Measurements from ENCODE around the gene OSR1.

The OSR1 gene

DNA sequence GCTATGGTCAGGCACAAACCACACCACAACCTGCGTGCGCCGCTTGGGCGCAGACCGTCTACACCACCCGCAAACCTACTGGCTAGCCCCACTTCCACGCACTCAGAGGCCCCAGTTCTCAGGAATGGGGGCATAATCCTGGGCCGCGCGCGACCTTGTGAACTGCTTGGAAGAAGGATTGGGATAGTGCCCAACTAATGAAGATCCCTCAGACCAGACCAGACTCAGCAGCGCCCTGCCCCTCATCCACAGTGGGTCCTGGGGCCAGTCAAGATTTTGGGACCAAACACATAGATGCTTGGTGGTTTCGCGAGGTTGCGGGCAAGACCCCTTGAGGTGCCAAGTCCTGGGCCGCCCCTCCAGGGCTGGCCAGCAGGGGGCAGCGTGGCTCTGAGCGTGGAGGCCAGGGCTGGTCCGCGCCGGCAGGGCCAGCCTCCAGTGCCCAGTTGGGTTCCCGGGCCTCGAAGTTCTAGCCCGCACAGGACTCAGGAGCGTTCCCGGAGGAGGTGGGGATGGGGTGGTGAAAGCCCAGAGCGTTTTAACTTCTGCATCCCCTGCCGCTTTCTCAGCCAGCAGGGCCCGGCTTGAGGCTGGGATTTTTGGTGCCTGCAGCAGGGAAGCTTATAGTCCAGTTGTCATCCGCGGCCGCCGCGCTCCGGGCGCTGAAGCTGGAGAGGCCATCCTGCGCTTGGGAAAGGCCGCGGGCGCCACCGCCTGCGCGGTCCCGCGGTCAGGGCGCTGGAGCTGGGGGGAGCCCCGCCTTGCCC lies 8.3 kb downstream of the OSR1 start:
- H3K4me3 ChIP-seq (ENCODE audit: low read depth, low read length), result no peak overlapping the region
- DNase-seq (ENCODE audit: low read depth), result peak; percentile 48
- TF ChIP-seq, protein P1, sequence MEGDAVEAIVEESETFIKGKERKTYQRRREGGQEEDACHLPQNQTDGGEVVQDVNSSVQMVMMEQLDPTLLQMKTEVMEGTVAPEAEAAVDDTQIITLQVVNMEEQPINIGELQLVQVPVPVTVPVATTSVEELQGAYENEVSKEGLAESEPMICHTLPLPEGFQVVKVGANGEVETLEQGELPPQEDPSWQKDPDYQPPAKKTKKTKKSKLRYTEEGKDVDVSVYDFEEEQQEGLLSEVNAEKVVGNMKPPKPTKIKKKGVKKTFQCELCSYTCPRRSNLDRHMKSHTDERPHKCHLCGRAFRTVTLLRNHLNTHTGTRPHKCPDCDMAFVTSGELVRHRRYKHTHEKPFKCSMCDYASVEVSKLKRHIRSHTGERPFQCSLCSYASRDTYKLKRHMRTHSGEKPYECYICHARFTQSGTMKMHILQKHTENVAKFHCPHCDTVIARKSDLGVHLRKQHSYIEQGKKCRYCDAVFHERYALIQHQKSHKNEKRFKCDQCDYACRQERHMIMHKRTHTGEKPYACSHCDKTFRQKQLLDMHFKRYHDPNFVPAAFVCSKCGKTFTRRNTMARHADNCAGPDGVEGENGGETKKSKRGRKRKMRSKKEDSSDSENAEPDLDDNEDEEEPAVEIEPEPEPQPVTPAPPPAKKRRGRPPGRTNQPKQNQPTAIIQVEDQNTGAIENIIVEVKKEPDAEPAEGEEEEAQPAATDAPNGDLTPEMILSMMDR (IDR thresholded peaks at IDR 0.05; ENCODE audit: insufficient read depth, low read depth, low read length, missing control alignments), result peak; percentile 79

DNA sequence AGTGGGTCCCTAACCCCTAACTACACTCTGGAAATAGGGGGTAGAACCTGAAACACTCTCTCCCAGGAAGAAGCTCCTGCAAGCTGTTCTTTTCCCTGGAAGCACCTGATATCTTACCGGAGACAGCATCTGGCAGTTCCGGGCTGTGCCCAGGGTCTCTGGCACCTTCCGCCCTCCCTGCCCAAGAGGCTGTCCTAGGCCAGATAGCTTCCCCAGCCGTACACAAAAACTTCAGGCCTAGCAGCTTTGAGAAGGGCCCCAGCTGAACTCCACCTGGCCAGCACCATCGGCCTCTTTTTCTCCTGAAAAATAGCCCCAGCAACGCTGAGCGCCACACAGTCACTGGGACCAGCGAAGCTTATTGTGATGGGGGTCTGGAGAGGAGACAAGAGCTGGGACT lies 9.7 kb downstream of the OSR1 start:
- TF ChIP-seq, protein P1 (IDR thresholded peaks at IDR 0.05; ENCODE audit: insufficient read depth, low read depth, low read length, missing control alignments), result no peak
- DNase-seq (ENCODE audit: low read depth), result no peak
- H3K4me3 ChIP-seq (ENCODE audit: low read depth, low read length), result no peak overlapping the region

DNA sequence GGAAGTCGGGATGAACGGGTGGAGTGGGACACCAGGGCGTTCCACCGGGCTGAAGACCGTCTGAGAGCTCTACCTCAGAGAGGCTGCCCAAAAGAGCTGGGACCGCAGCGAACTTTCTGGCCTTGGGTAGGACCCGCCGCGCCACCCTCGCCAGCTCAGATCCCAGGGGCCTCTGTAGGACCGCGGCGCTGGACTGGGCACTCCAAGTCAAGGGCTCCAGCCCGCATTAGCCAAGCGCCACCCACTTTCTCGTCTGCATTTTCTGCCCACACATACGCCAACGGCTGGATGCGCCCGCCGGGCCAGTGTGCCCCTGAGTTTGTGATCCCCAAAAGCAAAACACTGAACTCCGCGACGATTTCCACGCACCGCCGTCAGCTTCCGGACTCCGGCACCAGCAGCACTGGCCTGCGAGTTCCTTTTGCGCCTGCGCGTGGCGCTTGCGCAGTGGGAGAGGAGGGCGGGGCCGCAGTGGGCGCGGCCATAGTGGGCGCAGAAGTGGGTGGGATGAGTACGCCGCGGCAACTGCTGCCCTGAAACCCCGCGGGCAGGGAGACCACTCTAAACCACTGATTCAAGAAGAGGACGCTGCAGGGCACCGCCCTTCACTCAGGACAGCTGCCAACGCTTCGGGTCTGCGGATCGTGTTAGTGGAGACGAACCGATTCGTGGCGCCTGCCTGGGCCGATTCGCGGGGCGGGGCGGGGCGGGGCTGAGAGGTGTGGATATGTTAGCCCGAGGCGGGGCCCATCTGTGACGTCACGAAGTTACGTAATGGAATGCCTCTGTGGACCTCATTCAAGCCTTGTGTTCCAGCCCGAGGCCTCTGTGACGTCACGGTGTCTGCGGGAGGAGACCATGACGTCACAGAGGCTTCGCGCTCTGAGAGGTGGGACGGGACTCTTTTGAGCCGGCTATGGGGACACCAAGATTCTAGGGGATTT lies 10.5 kb downstream of the OSR1 start:
- TF ChIP-seq, protein P1 (IDR thresholded peaks at IDR 0.05; ENCODE audit: insufficient read depth, low read depth, low read length, missing control alignments), result no peak
- peak; percentile 95 for DNase-seq (ENCODE audit: low read depth)
- peak overlapping the region; percentile 88 for H3K4me3 ChIP-seq (ENCODE audit: low read depth, low read length)

DNA sequence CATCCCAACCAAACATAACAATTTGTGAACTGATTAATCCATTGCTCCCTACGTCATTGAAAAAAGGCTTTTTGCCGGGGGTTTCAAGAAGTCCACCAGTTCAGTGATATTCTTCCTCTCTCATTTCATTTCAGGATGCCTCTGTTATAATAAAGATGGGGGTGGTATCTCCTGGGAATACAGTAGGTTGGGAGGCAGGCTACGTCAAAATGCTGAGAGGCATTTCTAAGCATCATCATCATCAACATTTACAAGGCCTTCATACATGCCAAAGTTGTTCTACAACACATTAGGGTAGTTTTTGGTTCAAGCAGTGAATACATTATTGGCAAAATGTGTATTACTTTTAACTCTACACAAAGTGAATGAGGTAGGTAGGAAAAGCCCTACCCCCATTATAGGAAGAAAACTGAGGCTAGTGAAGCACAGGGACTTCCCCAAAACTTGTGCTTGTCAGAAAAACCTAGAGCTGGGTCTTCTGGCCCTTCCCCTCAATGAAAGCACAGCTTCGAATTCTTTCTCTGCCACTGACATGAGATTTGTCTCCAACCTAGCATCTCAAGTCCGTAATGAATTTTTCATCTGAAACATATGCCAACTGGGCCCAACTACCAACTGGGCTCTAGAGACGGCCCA lies 11.3 kb downstream of the OSR1 start:
- no peak for DNase-seq (ENCODE audit: low read depth)
- TF ChIP-seq, protein P1 (IDR thresholded peaks at IDR 0.05; ENCODE audit: insufficient read depth, low read depth, low read length, missing control alignments), result no peak
- peak overlapping the region; percentile 88 for H3K4me3 ChIP-seq (ENCODE audit: low read depth, low read length)

DNA sequence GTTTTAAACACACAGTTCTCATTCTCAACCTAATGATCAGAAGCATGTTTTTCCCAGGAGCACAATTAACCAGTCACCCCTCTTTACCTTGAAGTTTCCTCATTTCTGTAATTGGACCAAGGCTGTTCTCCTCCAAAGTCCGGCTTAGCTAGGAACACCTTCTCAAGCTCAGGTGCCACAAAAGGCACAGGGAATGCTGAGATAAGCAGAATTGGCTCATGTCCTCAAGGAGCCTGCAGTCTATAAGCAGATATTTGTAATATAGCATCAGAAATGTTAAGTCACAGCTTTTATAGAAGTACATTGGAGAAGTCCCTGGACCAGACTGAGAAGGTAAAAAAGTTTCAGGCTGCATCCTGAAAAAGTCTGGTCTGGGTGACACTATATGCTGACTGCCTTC lies 20.7 kb downstream of the OSR1 start:
- DNase-seq (ENCODE audit: low read depth), result no peak
- H3K4me3 ChIP-seq (ENCODE audit: low read depth, low read length), result no peak overlapping the region
- TF ChIP-seq, protein P1 (IDR thresholded peaks at IDR 0.05; ENCODE audit: insufficient read depth, low read depth, low read length, missing control alignments), result no peak

DNA sequence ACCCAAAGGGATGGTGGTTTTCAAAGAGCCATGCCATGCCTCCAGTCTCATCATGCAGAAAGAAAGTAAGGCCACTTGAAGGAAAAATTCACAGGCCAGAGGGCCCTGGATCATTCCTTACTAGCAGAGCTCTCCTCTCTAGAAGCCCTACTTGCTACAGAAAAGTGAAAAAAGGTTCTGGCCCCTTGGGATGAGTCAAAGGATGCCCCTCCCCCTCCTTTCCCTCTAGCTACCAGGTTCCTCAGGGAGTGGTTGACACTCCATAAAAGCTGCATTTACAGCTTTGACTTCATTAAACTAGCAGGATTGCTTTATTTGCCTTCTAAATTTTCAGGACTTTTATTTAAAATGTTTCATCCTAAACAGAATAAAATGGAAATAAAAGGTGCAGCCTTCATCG lies 21.2 kb downstream of the OSR1 start:
- no peak overlapping the region for H3K4me3 ChIP-seq (ENCODE audit: low read depth, low read length)
- DNase-seq (ENCODE audit: low read depth), result no peak
- TF ChIP-seq, protein P1 (IDR thresholded peaks at IDR 0.05; ENCODE audit: insufficient read depth, low read depth, low read length, missing control alignments), result no peak
